ENCODE results near the gene KLHL6.

GRCh38 chr3:183515968-183516851 lies 39.3 kb downstream of the KLHL6 start:
- TF ChIP-seq CTCF (IDR thresholded peaks at IDR 0.05) = no peak
- TF ChIP-seq MXI1 (IDR thresholded peaks at IDR 0.05; ENCODE audit: low read depth, low read length) = no peak
- TF ChIP-seq REST (IDR thresholded peaks at IDR 0.05; ENCODE audit: low read depth, low read length) = no peak
- TF ChIP-seq POLR2AphosphoS5 (IDR thresholded peaks at IDR 0.05; ENCODE audit: low read depth, low read length) = no peak
- no peak for TF ChIP-seq PBX3 (IDR thresholded peaks at IDR 0.05)
- no peak for TF ChIP-seq JUND (IDR thresholded peaks at IDR 0.05)
- TF ChIP-seq RAD21 (IDR thresholded peaks at IDR 0.05; ENCODE audit: low read length) = no peak
- TF ChIP-seq USF2 (IDR thresholded peaks at IDR 0.05; ENCODE audit: borderline replicate concordance, low read depth, low read length) = no peak
- TF ChIP-seq FOXJ3 (CRISPR knock-in tag; IDR thresholded peaks at IDR 0.05) = no peak
- no peak for TF ChIP-seq SIN3A (IDR thresholded peaks at IDR 0.05; ENCODE audit: borderline replicate concordance, low read depth, low read length)
- TF ChIP-seq TAF1 (IDR thresholded peaks at IDR 0.05; ENCODE audit: borderline replicate concordance, low read depth, low read length) = no peak

Data from SK-N-SH (cell line).